Measurements from ENCODE around the gene AQP3.
"Not testable (repeated sequence)": the region's sequence is repeated elsewhere in the genome, so short reads cannot be mapped to it uniquely, and the experiment has no call there.

Gene AQP3

DNA sequence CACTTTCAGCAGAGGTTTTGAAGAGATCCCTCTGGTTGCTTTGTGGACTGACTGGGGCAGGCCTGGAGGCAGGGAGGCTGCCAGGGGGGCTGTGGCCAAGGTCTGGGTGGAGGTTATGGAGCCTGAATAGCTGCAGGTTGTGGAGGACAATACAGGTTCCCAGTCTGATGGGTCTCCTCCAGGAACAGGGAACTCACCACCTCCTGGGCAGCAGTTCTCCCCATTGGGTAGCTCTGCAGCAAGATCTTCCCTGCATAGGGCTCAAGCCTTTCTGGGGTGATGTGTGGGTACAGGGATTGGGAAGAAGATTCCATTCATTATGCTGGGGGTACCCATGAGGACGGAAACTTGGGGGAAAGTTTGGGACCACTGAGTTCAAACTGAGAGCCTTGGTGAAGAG lies 6.8 kb downstream of the AQP3 start:
- DNase-seq (ENCODE audit: low read depth), result no peak

DNA sequence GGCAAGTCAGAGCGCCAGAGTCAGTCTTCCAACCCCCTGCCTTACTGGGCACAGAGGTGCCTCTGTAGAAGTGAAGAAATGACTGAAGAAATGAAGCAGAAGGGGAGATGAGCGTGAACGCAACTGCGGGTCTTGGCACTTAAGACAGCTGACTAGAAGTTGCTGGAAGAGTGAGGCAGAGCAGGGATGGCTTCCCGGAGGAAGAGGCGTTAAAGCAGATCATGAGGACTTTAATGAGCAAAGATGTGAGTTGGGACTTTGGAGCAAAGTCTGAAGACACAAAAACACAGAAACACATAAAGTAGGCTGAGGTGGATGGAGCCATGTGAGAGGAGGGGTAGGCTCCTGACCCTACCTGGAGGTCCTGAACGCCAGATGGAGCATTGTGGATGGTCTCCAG lies 7.2 kb downstream of the AQP3 start:
- DNase-seq (ENCODE audit: low read depth), result no peak

DNA sequence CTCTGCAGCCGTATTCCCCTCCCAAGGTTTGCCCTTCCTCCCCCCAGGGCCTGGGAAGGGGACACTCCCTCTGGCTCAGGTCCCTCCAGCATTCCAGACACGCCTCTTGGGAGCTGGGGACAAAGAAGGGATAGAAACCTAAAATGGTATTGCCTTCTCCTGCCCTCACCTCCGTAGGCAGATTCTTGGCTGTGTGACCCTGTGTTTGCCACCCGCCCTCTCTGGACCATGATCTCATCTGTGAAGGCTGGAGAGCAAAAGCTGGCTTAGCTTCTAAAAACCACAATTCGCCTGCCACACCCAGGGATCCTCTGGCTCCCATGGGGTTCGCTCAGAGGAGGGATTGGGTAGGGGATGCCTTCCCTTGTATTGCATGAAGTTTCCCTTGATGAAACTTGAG lies 7.7 kb downstream of the AQP3 start:
- DNase-seq (ENCODE audit: low read depth), result no peak

DNA sequence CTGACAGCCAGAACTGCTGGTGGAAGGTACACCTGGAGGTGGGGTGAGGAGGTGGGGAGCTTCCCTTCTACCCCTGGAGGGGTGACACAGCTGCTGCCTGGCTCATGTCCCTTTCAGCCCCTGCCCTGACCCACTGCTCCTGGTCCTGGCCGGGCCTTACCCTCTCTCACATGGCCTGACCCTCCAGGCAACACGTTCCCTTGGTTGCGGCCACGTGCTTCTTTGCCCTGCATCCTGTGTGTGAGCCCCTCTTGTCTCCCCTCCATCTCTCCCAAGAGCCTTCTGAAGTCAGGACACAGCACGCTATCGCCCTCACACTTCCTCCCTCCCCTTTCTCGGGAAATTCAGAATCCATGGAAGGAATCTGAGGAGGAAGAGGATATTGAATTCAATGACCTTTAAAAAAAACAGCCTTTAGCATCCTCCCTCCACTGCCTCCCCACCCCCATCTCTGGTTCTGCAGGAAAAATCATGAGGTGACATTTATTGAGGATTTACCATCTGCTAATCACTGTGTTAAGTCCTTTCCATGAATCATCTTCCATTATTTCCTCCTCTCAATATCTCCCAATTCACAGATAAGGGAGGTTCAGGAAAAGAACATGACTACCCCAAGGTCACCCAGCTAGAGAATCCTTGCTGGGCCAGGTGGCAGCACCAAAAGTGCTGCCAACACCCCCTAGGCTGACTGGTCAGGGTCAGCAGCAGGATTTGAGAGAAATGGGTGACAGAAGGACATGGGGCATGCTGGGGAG lies 8.3 kb downstream of the AQP3 start:
- DNase-seq (ENCODE audit: low read depth), result no peak

DNA sequence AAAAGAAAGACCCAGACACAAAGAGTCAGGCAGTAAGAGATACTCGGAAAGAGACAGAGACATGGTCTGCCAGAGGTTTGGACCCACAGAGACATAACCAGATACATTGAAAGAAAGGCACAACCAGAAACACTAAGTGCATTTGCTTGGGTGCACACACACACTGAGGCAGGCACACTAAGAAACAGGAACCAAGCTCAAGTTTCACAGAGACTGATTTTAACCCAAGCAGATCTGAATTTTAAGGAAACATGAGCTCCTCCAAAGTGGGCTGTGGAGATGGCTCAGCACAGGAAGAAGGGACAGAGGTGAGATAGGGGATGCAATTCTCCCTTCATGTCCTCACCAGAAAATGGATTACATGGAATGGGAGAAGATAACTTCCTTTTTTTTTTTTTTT lies 9.5 kb downstream of the AQP3 start:
- DNase-seq (ENCODE audit: low read depth), result no peak

DNA sequence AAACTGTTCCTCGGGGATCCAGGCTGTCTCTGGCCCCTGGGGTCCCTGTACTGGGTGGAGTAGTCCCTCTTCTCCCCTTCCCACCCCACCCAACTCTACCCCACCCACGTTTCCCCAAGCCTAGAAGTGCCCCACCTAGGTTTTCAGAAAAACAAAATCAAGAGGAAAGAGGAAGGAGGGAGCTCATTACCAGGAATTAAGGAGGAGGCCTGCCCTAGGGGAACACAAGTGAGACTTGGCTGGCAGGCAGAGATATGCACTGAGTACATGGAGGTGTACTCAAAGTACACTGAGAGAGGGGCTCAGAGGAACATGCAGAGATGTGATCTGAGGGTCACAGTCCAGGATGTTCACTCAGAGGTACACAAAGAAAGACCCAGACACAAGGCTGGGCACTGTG lies 10.2 kb downstream of the AQP3 start:
- no peak for DNase-seq (ENCODE audit: low read depth)

DNA sequence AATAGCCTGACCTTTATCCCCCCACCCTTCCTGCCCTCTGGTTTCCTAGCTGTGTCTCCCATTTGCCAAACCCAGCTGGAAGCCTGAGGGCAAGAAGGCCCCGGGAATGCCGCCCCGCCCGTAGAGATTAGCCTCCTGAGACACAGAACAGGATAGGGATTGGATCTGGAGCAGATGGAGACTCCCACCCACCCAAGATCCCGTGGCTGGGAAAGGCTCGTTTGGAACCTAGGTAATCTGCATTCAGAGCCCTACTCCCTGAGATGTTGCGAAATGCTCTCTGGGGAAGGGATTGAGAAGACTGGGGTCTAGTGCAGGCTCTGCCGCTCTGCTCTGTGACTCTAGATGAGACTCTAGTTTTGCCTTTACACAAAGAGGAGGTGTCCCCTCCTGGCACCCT lies 10.9 kb downstream of the AQP3 start:
- DNase-seq (ENCODE audit: low read depth), result no peak

DNA sequence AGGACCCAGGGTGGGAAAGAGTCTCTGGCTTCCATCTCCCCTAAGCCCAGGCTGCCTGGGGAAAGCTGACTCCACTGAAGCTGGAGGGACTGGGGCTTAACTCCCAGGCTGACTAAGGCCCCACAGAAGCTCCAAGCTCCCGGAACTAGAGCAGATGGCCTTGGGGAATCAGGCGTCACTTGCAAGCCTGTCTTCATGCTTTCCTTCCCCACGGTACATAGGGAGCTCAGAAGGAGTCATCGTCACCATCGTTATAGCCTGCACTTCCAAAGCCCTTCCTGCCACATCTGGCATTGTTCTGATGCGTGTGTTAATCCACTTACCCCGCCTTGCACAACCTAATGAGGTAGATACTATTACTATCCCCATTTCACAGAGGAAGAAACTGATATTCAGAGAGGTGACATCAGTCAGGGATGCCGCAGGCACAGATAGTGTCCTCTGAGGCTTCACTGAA lies 11.5 kb downstream of the AQP3 start:
- no peak for DNase-seq (ENCODE audit: low read depth)

DNA sequence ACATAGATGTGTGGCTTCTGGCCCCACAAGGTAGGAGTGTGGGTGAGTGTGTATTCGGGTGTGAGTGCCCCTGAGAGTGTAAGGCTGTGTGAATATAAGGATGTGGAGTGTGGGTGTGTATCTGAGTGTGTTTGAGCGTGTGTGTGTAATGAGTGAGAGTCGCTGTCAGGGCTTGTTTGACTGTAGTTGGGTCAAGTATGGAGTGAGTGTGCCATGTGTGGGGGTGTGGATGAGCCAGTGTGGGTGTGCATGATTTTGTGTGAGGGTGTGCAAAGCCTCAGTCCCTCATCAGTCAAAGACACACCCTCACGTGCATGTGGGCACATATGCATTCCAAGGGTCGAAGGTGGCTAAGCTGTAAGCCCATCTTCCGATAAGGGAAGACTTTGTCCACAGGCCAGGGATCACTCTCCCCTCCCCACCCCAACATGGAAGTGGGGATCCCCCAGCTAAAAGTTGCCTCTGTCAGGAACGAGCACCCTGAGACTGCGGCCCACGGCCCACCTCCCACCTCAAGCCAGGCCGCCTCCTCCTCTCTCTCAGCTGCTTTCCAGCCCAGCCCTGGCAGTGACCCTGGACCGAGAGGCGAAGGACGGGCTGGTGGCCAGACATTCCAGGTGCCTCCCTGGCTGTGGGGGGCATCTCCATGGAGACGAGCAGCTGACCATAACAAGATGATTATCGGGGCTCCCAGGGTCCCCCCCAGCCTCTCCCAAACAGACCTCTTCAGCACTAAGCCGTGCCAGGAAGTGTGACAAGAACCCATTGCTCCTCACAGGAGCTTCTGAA lies 12.9 kb downstream of the AQP3 start:
- no peak for DNase-seq (ENCODE audit: low read depth)

DNA sequence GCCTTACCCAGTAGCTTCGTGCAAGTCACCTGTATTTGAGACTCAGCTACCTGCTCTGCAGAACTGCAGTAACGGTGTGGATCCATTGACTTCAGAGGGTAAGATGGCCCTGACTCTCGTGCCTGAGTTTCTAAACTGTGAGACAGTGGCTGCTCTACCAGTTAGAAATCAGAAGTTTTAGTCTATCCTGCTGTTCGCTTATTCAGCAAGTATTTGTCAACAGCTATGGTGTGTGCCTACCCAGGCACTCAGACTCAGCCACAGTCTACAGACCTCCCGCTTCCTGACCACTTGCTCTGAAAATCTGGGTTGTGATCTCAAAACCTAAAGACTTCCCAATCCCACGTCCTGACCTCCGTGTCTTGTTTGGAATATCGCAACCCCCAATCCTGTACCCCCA lies 13.5 kb downstream of the AQP3 start:
- no peak for DNase-seq (ENCODE audit: low read depth)

DNA sequence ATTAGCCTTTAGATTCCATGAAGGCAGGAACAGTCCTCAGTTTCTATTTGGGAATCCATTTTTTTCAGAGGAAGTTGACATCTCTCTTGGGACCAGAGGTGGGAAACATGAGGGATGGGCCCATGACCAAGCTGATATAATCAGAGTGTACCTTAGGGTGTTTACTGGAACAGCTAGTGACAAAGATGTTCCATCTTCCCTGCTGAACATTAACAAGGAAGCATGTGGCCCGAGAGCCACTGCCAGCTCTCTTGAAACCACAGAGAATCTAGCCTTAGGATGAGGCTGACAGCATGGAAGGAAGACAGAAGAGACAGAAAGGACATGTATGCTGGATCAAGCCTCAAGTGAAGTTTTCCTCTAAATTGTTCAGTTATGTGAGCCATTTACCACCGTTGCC lies 16.0 kb downstream of the AQP3 start:
- no peak for DNase-seq (ENCODE audit: low read depth)

DNA sequence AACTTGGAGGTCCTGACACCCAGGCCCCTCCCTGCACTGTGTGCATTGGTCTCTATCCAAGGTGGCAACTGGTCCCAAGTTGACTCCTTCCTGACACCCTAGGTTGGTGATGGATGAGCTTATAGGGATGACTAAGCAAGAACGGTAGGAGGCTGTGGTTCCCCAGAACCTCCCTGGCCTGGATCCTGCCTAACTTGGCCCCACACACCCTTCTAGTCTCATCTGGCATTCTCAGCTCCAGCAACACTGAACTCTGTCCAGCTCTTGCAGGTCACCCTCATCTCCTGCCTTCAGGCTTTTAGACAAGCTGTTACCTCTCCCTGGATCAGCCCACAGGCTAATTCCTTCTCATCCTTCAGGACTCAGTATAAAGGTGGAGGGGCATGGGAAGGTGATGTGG lies 16.5 kb downstream of the AQP3 start:
- DNase-seq (ENCODE audit: low read depth), result no peak

DNA sequence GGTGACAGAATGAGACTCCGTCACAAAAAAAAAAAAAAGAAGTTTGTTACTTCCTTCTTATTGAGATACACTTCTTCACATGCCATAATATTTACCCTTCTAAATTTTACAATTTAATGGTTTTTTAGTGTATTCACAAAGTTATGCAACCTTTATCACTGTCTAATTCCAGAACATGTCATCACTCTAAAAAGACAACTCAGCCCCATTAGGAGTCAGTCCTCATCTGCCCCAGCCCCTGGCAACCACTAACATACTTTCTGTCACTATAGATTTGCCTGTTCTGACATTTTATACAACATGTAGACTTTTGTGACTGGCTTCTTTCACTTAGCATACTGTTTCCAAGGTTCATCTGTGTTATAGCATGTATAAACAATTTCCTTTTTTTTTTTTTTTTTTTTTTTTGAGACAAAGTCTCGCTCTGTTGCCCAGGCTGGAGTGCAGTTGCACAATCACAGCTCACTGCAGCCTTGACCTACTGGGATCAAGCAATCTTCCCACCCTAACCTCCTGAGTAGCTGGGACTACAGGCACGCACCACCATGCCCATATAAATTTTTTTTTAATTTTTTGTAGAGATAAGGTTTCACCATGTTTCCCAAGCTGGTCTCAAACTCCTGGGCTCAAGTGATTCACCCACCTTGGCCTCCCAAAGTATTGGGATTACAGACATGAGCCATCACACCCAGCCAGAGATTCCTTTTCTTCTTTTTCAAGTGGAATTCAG lies 18.0 kb downstream of the AQP3 start:
- no peak for DNase-seq (ENCODE audit: low read depth)

DNA sequence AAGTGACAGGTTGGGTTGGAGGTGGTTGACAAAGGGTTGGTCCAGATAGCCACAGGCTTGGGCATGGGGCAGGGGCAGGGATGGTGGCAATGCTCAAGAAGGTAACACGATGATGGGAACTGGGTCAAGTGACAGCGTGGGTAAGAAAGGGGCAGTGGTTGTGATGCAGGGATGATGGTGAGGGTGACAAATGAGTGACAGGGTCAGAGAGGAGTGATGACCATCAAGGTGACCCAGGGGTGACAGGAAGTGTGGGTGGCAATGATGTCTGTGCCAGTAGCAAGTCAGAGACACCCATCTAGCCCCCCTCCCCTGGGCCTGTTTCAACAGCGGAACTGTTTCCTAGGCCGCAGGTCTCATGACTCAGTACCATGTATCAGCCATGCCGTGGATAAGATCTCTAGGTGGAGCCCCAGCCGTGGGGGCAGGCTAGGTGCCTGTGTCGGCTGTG lies 20.5 kb downstream of the AQP3 start:
- DNase-seq (ENCODE audit: low read depth), result no peak

DNA sequence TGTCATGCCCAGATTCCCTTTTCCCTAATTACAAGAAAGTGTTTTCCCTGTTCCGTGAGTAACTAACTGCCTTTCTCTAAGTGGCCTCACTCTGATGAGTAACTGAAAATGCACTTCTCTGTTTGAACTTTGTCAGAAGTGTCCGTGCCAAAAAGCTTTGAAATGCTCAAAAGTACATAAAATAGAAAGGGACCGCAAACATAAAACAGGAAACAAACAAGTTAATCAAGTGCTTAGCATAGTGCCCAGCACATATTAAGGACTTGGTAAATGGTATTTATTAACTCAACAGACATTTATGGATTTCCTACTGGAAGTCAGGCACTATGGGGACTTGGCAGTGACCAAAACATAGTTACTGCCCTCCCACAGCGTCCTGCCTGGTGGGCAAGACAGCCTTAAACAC lies 22.3 kb downstream of the AQP3 start:
- no peak for DNase-seq (ENCODE audit: low read depth)

DNA sequence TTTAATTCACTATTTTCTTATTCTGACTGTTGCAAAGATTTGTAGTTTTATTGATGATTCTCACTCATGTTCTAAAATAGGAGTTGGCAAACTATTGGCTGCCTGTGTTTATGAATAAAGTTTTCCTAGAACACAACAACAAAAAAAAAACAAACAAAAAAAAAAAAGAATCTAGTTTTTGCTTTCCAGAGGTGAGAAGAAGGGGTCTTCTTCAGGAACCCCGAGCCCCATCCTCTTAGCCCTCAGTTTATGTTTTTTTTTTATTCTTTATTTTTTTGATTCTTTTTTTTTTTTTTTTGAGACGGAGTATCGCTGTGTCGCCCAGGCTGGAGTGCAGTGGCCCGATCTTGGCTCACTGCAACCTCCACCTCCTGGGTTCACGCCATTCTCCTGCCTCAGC lies 22.9 kb downstream of the AQP3 start:
- DNase-seq (ENCODE audit: low read depth), result not testable (repeated sequence)

DNA sequence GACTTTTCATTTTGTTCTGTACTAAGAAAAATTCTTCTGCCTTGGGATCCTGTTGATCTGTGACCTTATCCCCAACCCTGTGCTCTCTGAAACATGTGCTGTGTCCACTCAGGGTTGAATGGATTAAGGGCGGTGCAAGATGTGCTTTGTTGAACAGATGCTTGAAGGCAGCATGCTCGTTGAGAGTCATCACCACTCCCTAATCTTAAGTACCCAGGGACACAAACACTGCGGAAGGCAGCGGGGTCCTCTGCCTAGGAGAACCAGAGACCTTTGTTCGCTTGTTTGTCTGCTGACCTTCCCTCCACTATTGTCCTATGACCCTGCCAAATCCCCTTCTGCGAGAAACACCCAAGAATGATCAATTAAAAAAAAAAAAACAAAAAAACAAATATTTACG lies 23.4 kb downstream of the AQP3 start:
- not testable (repeated sequence) for DNase-seq (ENCODE audit: low read depth)

DNA sequence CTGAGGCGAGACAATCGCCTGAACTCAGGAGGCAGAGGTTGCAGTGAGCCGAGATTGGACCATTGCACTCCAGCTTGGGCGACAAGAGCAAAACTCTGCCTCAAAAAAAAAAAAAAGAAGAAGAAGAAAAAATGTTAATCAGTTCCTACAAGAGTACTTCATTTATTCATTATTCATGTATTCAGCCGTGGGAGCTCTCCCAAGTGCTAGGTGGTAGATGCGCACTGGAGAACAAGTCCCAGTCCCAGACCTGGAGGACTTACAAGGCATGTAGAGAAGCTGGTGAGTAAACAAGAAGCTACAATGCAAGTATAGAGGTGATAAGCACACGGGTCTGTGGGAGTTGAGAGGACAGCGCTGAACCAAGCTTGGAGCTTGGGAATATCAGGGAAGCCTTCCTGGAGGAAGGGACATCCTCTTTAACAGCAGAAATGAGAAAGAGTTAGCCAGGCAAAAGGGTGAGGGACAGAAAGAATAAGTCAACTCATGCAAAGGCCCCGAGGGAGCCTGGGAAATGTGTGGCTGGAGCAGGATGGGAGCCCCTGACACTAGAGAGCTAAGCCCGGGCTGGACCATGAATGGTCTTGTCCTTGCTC lies 27.6 kb downstream of the AQP3 start:
- no peak for DNase-seq (ENCODE audit: low read depth)

DNA sequence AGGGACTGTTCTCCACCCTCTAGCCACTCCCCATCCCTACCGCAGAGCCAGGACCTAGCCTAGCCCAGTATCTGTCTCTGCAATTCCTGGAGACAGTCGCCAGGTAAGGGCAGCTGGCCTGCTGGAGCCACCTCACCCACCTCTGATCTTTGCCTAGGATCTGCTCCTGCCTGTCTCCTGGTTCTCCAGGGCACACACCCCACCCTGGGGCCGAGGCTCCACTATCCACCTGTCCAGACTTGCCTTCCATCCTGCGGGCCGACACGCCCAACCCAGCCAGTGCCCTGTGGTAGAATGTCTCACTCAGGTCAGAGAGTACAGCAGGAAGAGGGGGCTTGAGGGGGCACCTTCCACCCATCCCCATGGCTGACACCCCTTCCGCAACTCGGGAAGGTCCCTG lies 29.3 kb downstream of the AQP3 start:
- no peak for DNase-seq (ENCODE audit: low read depth)

DNA sequence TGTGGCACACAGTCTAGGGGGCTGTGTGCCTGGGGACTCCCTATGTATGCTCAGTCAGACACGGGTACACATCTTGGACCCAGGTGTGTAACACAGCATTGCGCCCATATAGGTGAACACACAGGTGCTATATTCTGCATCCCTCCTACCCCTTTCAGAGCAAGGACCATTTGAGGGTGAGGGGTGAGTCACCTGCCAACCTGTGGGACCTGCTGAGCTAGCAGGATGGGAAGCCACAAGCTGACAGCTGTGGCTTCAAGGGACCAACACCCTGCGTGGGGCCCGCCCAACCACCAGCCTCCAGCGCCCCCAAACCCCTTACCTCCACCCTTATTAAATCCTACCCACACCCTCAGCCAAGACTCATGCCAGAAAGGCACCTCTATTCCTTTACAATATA lies 30.4 kb downstream of the AQP3 start:
- DNase-seq (ENCODE audit: low read depth), result no peak

DNA sequence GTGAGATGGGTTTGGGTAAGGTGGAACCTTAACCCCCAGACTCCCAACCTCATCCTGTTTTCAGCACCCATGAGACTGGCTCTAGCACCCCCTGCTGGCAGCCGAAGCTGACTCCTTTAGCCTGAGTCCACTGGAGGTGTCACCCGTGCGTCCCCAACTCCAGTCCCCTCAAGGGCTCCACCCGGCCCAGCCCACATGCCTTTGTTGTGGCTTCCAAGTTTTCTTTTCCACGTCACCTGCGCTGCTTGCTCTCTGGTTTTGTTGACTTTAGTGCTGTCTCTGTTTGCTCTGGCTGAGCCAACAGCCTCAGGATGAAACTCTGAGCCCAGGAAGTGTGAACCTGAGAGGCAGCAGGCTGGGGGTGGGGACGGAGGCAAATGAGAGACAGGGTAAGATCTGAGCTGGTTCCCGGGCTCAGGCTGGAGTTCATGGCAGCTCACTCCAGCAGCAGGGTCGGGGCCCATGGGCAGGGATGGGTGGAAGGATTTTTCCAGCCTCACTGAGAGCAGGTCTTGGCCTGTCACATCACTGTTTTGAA lies 31.8 kb downstream of the AQP3 start:
- DNase-seq (ENCODE audit: low read depth), result no peak

DNA sequence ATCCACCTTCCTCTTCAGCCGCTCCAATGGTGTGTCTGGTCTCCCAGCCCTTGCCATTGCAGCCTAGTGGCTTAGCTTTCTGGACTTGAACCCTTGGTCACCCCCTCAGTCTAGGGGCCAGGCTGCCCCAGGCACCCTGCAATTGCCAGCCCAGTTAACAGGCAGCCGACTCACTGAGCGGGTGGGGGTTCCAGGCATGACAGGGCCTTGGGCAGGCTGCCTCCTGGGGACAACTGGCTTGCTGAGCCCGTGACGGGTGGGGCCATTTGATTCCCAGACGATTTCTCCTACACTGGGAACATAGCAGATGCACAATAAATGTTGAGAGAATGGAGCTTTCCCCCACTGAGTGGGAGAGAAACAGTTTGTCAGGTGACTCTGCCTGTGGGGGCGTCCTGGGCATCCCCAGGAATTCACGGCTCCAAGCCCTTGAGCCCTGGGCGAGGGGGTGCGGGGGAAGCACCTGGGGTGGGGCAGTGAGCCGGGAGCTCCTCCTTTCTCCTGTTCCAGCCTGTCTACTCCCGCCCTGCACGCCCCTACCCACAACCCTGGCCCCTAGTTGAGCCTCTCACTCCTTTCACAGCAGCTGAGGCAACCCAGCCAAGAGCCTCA lies 32.4 kb downstream of the AQP3 start:
- no peak for DNase-seq (ENCODE audit: low read depth)

Data from GM04504 (cell line).